GM23338 (cell line): ENCODE data around the gene LDLR.
"Not testable (repeated sequence)": the region's sequence is repeated elsewhere in the genome, so short reads cannot be mapped to it uniquely, and the experiment has no call there.

ENCODE experiments used
- CREB1 ChIP-seq: fragments of 250-450 bp; sonication (Bioruptor Pico); IDR thresholded peaks from 2 replicates; pipeline ENCODE4 v1.5.0; 2020; ENCODE audit warnings: low read depth, mild to moderate bottlenecking, moderate library complexity
- CTCF ChIP-seq, 2 experiments: fragments of 200-600 bp in 1 of 2; sonication (generic) in 1 of 2; conservative IDR thresholded peaks; 2 replicates each; pipeline versions ENCODE4 v1.5.1 to v1.6.1; 2016 to 2017; ENCODE audit warnings: antibody characterized with exemption in 2 of 2, low read depth in 2 of 2, mild to moderate bottlenecking in 2 of 2, moderate library complexity in 1 of 2
- ETS1 ChIP-seq: IDR thresholded peaks from 2 replicates; pipeline ENCODE4 v1.6.1; 2016; ENCODE audit warnings: antibody characterized with exemption
- EZH2 ChIP-seq: fragments of 200-600 bp; sonication (generic); IDR thresholded peaks from one replicate; pipeline ENCODE4 v1.8.0; 2017; ENCODE audit warnings: antibody characterized with exemption, mild to moderate bottlenecking, low read depth; ENCODE audit not compliant: unreplicated experiment
- EZH2phosphoT487 ChIP-seq: fragments of 200-600 bp; sonication (generic); IDR thresholded peaks from one replicate; pipeline ENCODE4 v1.8.1; 2018; ENCODE audit warnings: antibody characterized with exemption; ENCODE audit not compliant: unreplicated experiment
- JUNB ChIP-seq: IDR thresholded peaks from one replicate; pipeline ENCODE4 v1.6.1; 2016; ENCODE audit warnings: antibody characterized with exemption; ENCODE audit not compliant: unreplicated experiment
- NANOG ChIP-seq: IDR thresholded peaks from 2 replicates; pipeline ENCODE4 v1.6.1; 2016; ENCODE audit warnings: antibody characterized with exemption, borderline replicate concordance
- POLR2AphosphoS5 ChIP-seq: IDR thresholded peaks from 2 replicates; pipeline ENCODE4 v1.6.1; 2016; ENCODE audit warnings: antibody characterized with exemption, low read depth
- STAT1 ChIP-seq: IDR thresholded peaks from one replicate; pipeline ENCODE4 v1.6.1; 2016; ENCODE audit warnings: antibody characterized with exemption; ENCODE audit not compliant: unreplicated experiment
- ZNF114 ChIP-seq: fragments of 250-450 bp; sonication (Bioruptor Pico); IDR thresholded peaks from 2 replicates; pipeline ENCODE4 v1.5.0; 2020; ENCODE audit warnings: mild to moderate bottlenecking, moderate library complexity
- ZNF331 ChIP-seq: fragments of 250-450 bp; sonication (Bioruptor Pico); IDR thresholded peaks from 2 replicates; pipeline ENCODE4 v1.5.0; 2020; ENCODE audit warnings: low read depth, mild to moderate bottlenecking, moderate library complexity
- ZNF462 ChIP-seq: fragments of 250-450 bp; sonication (Bioruptor Pico); IDR thresholded peaks from 2 replicates; pipeline ENCODE4 v1.5.0; 2020; ENCODE audit warnings: mild to moderate bottlenecking, moderate library complexity
- TF ChIP-seq, protein P1 (sequence below): IDR thresholded peaks from one replicate; pipeline ENCODE4 v1.6.1; 2018; ENCODE audit warnings: antibody characterized with exemption; ENCODE audit not compliant: unreplicated experiment

- TF ChIP-seq CTCF (conservative IDR thresholded peaks at IDR 0.05; ENCODE audit: low read depth in 2 of 2); EZH2; POLR2AphosphoS5; JUNB; NANOG; CREB1 (CRISPR knock-in tag); EZH2phosphoT487; ETS1; STAT1; ZNF331 (CRISPR knock-in tag); ZNF462 (CRISPR knock-in tag); ZNF114 (CRISPR knock-in tag): not testable (repeated sequence)
- TF ChIP-seq, protein P1, sequence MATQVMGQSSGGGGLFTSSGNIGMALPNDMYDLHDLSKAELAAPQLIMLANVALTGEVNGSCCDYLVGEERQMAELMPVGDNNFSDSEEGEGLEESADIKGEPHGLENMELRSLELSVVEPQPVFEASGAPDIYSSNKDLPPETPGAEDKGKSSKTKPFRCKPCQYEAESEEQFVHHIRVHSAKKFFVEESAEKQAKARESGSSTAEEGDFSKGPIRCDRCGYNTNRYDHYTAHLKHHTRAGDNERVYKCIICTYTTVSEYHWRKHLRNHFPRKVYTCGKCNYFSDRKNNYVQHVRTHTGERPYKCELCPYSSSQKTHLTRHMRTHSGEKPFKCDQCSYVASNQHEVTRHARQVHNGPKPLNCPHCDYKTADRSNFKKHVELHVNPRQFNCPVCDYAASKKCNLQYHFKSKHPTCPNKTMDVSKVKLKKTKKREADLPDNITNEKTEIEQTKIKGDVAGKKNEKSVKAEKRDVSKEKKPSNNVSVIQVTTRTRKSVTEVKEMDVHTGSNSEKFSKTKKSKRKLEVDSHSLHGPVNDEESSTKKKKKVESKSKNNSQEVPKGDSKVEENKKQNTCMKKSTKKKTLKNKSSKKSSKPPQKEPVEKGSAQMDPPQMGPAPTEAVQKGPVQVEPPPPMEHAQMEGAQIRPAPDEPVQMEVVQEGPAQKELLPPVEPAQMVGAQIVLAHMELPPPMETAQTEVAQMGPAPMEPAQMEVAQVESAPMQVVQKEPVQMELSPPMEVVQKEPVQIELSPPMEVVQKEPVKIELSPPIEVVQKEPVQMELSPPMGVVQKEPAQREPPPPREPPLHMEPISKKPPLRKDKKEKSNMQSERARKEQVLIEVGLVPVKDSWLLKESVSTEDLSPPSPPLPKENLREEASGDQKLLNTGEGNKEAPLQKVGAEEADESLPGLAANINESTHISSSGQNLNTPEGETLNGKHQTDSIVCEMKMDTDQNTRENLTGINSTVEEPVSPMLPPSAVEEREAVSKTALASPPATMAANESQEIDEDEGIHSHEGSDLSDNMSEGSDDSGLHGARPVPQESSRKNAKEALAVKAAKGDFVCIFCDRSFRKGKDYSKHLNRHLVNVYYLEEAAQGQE = not testable (repeated sequence)
Observed at GRCh38 chr19:11124157-11124556, 34.9 kb downstream of the LDLR start.
